Ramos (cell line): Measurements from ENCODE around the gene PRDM15.

Source experiments
- in situ Hi-C: fragments of 300-500 bp; cut with MboI; formaldehyde crosslinking; loops from one replicate; pipeline ENCODE4 v1.14.3; 2022; ENCODE audit warnings: low sequenced_read_pairs; ENCODE audit not compliant: unreplicated experiment

PRDM15 gene

GRCh38 chr21:41879190-41879998 is at the start of gene PRDM15:
TSS of gene PRDM15 (minus strand) at chr21:41879344. CDS start at chr21:41860363, 18,981 bp downstream.
- in situ Hi-C loops: no loop called here

DNA sequence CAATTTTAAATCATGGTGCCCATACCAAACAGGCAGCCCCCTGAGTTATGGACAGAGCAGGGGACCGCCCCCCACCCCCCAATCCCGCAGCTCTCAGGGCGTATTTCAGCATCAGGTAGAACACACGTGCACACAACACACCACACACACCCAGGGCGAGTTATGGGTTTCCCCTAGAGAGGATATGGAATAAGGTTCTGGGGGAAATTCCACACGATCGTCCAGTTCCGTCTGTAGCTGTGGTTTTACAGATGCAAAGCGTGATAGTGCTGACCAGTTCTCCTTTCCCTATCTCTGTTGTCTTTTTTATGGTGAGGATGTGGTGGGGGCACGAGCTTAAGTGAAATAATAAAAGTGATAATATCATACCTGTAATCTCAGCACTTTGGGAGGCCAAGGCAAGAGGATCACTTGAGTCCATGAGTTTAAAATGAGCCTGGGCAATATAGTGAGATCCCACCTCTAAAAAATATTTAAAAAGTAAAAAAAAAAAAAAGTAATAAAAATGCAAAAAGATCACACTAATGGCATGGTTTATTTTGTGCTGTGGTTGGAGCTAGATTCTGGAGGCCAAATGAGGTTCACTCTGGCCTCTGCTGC is 49.6 kb upstream of the PRDM15 start:
- in situ Hi-C loops: no loop called here

GRCh38 chr21:41927727-41928409 is 48.7 kb upstream of the PRDM15 start:
- in situ Hi-C loops: no loop called here

GRCh38 chr21:41926807-41927171 is 47.6 kb upstream of the PRDM15 start:
- in situ Hi-C loops: no loop called here

- in situ Hi-C loops: no loop called here
Observed at GRCh38 chr21:41926117-41926806, 47.1 kb upstream of the PRDM15 start.

- in situ Hi-C loops: no loop called here
Observed at GRCh38 chr21:41925767-41926116, 46.6 kb upstream of the PRDM15 start.

DNA sequence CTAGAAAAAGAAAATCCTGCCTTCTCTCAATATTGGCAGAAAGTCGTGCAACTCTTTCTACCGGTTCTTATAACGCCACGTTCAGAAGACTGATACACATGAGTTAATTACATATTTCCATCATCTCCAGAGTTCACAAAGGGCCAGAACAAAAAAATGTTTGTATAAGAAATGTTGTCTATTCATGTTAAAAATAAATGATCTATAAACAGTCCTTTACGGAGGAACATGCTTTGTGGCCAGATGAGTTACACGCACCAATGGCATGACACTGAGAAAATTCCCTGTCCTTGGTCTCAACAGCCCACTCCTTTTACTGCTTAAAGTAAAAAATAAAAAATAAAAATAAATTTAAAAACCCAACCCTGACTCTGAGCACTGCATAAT is 45.2 kb upstream of the PRDM15 start:
- in situ Hi-C loops: loop anchor here (25.0 kb wide), 1 partner anchor 312 kb away; no protein-coding TSS in a partner anchor

DNA sequence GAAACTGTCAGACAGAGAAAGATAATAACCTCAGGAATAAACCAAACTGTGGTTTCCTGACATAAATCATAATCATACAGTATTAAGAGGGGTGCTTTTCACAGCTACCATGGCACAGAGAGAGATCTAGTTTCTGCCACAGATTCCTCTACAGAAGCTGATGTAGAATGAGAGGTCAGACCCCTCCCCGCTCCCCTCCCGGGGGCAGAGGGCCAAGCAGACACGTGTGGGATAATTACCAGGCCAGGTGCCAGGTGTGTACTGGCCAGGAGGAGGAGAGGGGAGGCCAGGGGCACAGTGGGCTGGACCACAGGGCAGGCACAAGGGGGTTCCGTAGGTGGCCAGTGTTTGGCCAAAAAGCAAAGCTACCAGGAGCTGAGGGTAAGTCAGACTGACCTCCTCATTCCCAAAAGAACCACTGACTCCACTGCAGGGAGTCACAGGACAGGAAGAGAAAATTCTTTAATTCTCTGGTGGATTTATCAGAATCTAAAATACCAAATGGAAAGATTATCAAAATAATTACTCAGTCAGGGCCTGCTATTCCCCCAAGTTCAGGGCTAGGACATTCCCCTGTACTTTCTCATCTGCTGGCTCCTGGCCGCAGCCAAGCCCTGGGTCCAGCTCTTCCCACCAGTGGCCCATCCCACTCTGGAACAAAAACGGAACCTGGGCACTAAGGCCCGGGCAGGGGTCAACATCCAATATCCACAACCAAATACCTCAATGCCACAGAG is 44.7 kb upstream of the PRDM15 start:
- in situ Hi-C loops: loop anchor here (25.0 kb wide), 1 partner anchor 311 kb away; no protein-coding TSS in a partner anchor

- in situ Hi-C loops: loop anchor here (25.0 kb wide), 1 partner anchor 311 kb away; no protein-coding TSS in a partner anchor
Observed at GRCh38 chr21:41923186-41923585, 44.0 kb upstream of the PRDM15 start.

- in situ Hi-C loops: loop anchor here (25.0 kb wide), 1 partner anchor 309 kb away; no protein-coding TSS in a partner anchor
Observed at GRCh38 chr21:41921021-41921420, 41.9 kb upstream of the PRDM15 start.

GRCh38 chr21:41920476-41920875 is 41.3 kb upstream of the PRDM15 start:
- in situ Hi-C loops: loop anchor here (25.0 kb wide), 1 partner anchor 308 kb away; no protein-coding TSS in a partner anchor

GRCh38 chr21:41919666-41920398 is 40.7 kb upstream of the PRDM15 start:
- in situ Hi-C loops: loop anchor here (25.0 kb wide), 1 partner anchor 308 kb away; no protein-coding TSS in a partner anchor

DNA sequence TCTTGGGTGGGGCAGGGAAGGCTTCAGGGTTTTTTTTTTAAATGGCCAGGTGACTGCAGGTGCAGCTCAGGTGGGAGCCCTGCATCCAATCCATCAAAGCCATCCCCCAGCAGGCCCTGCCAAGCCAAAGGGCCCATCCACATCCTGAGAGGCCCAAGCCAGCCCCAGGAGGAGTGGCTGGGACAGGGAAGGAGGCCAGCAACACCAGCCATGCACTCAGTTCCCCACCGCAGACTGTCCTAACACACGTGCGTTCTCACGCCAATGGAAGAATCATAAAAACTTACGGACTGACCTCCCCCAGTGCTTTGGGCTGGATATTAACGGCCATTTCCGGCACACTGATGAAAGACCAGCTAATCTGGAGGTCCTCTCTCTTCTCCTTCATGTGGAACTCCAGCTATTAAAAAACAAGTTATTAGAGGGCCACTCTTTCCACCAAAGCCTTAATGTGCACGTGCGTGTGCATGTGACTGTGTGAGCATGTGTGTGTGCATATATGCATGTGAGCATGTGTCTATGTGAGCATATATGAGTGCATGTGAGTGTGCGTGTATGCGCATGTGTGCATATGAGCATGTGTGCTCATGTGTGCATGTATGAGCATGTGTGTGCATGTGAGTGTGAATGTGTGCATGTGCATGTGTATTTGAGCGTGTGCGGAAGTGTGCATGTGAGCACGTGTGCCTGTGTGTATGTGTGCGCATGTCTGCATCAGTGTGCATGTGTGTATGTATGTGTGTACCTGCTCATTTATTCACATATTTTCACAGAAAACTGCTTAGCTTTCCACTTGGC is 39.6 kb upstream of the PRDM15 start:
- in situ Hi-C loops: loop anchor here (25.0 kb wide), 1 partner anchor 306 kb away; no protein-coding TSS in a partner anchor

GRCh38 chr21:41917531-41917930 is 38.4 kb upstream of the PRDM15 start:
- in situ Hi-C loops: loop anchor here (25.0 kb wide), 1 partner anchor 305 kb away; no protein-coding TSS in a partner anchor

GRCh38 chr21:41916888-41917433 is 37.8 kb upstream of the PRDM15 start:
- in situ Hi-C loops: loop anchor here (25.0 kb wide), 1 partner anchor 305 kb away; no protein-coding TSS in a partner anchor

DNA sequence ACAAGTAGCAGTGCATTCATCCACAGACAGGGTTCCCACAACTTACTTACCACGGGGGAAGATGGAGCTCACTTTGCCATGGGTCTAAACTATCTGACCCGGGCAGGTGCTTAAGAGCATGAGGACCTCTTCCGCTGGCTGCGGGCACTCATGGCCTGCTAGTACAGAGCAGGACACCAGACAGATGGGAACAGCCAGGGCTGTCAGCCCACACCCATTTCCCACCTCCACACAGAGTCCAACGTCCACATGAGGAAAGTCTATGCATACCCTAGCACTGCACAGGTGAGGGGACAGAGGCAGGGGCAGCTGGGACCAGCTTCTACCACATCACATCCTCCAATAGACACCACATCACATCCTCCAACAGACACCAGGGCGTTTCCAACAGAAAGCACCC is 35.8 kb upstream of the PRDM15 start:
- in situ Hi-C loops: loop anchor here (25.0 kb wide), 1 partner anchor 303 kb away; no protein-coding TSS in a partner anchor

GRCh38 chr21:41914358-41914757 is 35.2 kb upstream of the PRDM15 start:
- in situ Hi-C loops: loop anchor here (25.0 kb wide), 1 partner anchor 302 kb away; no protein-coding TSS in a partner anchor
